DMS153 treated with DMSO at 0.1 percent for 48 hours (cell line): ENCODE results near the gene GNA12.
"Not testable (repeated sequence)": the region's sequence is repeated elsewhere in the genome, so short reads cannot be mapped to it uniquely, and the experiment has no call there.

Source experiments
- DNase-seq: peaks from one replicate; lab custom pipeline; 2025; ENCODE audit not compliant: unreplicated experiment; lab: John Stamatoyannopoulos, UW

Gene GNA12

DNA sequence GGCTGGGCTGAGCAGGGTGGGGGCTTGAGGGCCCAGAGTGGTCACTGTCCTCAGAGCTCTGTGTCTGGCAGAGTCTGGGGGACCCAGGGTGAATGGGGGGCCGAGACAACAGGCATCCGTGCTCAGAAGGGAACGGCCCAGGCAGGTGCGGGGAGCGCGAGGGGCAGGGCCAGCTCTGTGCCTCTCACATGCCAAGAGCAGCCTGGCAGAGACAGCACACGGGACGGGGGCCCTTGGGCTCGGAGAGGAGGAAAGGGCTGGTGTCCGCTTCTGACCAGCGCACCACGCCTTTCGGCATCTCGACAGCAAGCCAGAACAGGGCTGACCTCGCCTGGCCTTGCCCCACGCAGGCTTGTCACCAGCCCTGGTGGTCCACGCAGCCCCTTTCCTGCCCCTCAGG is 142.7 kb downstream of the GNA12 start:
- no peak for DNase-seq

DNA sequence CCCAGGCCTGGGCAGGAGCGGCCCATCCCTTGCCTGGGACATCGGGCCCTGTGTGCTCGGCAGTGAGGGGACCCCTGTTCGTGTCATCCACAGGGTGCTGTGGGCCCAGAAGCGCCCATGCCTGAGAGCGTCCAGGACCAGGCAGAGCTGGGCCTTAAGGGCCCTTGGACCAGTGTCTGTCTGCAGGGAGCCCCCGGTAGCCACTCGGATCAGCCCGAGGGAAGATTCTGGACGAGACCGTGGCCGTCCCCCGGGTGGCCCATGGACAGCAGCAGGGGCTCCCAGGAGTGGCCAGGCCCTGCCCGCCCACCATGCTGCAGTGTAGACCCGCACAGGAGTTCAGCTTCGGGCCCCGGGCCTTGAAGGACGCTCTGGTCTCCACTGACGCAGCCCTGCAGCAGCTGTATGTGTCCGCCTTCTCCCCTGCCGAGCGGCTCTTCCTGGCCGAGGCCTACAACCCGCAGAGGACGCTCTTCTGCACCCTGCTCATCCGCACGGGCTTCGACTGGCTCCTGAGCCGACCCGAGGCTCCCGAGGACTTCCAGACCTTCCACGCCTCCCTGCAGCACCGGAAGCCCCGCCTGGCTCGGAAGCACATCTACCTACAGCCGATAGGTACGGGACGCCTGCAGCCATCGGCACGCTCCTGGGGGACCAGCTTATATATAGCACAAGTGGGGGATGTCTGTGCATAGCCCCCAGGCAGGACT is 143.8 kb downstream of the GNA12 start:
- no peak for DNase-seq

- DNase-seq: no peak
Measured at GRCh38 chr7:2699289-2699620, 144.9 kb downstream of the GNA12 start.

- peak; percentile 49 for DNase-seq
Measured at GRCh38 chr7:2698581-2699288, 145.4 kb downstream of the GNA12 start.

DNA sequence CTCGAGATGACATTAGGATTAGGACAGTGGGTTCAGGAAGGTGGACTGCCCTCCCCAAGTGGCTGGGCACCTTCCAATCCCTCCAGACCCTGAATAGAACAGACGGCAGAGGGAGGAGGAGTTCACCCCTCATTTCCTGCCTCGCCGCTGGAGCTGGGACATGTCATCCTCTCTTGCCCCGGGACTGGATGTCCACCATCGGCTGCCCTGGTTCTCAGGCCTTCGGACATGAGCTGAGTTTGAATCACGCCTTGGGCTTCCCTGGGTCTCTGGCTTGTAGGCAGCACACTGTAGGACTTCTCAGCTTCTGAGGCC is 150.0 kb downstream of the GNA12 start:
- not testable (repeated sequence) for DNase-seq

GRCh38 chr7:2693420-2694121 is 150.5 kb downstream of the GNA12 start:
- DNase-seq: not testable (repeated sequence)

DNA sequence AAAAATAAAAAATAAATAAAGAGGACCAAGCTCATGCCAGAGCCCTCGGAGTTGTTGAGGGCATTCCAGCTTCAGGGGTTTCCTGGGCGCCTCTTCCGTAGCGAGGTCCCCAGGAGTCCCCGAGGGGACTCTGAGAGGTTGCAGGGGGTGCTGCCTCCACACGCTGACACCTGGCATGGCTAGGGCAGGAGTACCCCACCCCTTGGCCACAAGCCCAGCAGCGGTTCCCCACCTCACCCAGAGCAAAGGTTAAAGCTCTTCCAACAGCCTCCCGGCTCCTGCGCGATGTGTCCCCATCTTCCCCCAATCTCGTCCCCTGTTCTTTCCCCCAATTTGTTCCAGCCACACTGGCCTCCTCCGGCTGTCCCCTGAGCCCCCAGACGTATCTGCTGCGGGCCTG is 151.6 kb downstream of the GNA12 start:
- DNase-seq: no peak

DNA sequence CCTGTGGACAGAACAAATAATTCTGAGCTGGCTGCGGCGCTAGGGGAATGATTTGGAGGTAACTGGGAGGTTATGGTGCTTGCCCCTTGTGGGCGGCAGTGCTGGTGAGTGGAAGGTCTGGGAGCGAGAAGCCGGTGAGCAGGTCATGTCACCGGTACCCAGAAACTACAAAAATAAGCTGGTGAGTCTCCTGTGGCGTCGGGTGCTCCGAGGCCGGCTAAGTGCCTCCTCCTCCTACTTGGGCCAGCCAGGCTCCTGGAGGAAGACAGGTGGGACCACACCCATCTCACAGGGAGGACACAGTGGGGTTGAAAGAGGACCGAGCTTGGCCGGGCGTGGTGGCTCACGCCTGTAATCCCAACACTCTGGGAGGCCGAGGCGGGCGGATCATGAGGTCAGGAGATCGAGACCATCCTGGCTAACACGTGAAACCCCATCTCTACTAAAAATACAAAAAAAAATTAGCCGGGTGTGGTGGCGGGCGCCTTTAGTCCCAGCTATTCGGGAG is 152.1 kb downstream of the GNA12 start:
- not testable (repeated sequence) for DNase-seq

DNA sequence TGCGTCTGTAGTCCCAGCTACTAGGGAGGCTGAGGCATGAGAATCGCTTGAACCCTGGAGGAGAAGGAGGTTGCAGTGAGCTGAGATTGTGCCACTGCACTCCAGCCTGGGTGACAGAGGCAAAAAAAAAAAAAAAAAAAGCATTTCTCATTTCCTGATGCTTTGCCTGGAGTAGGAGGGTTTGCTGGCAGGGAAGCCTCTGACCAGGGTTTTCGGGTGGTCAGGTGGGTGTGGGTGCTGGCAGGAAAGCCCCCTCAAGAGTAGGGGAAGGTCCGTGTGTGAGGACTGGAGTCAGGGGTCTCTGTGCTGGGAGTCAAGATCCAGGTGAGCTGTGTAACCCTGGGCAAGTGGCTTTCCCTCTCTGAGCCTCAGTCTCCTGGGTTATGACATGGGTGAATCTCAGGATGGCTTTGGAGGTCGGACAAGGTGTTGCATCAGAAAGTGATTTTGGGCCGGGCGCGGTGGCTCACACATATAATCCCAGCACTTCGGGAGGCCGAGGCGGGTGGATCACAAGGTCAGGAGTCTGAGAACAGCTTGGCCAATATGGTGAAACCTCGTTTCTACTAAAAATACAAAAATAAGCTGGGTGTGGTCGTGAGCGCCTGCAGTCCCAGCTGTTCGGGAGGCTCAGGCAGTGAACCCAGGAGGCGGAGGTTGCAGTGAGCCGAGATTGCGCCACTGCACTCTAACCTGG is 152.9 kb downstream of the GNA12 start:
- DNase-seq: no peak

DNA sequence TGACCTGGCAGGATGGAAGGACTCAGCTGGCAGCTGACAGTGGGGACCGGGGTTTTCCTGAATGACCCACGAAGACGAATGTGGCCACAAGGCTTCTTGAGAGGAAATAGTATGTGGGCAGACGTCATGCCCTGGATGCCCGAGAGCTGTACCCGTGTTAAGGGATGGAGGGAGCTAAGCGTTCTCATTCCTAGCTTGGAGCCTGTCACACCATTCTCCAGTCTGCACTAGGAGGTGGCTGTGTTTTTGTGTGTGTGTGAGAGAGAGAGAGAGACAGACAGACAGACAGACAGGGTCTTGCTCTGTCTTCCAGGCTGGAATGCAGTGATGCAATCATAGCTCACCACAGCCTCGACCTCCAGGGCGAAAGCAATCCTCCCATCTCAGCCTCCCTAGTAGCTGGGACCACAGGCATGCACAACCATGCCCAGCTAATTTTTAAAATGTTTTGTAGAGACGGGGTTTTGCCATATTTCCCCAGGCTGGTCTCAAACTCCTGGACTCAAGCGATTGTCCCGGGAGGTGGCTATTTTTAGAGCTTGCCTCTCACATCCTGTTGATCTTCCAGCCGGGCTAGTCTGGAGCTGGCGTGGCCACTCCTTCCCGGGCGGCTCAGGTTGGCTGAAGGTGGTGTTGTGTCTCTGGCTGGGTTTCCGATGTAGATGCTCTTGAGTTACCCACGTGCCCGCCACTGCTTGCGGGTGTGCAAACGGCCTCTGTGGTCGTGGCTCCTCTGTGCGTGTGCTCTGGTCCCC is 154.0 kb downstream of the GNA12 start:
- peak; percentile 68 for DNase-seq

DNA sequence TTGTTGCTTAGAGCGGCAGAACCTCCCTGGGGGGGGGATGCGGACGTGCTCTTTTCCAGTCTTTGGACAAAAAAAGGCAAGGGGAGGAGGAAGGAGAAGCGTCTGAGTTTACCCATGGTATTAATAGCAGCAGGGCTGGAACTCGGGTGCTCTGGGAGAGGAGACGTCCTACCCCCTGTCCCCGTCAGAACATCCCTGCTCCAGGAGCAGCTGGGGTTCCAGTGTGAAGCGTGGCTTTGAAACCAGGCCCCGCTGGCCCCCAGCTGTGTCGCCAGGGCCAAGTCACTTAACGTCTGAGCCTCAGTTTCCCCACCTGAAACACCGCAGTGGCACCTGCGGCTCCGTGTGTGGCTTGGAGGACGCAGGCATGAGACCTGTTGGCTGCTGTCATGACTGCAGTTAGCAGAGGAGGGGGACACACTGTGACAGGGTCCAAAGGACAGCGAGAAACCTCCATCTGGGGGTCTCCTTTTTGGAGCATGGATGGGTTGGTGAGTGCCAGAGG is 154.7 kb downstream of the GNA12 start:
- no peak for DNase-seq

DNA sequence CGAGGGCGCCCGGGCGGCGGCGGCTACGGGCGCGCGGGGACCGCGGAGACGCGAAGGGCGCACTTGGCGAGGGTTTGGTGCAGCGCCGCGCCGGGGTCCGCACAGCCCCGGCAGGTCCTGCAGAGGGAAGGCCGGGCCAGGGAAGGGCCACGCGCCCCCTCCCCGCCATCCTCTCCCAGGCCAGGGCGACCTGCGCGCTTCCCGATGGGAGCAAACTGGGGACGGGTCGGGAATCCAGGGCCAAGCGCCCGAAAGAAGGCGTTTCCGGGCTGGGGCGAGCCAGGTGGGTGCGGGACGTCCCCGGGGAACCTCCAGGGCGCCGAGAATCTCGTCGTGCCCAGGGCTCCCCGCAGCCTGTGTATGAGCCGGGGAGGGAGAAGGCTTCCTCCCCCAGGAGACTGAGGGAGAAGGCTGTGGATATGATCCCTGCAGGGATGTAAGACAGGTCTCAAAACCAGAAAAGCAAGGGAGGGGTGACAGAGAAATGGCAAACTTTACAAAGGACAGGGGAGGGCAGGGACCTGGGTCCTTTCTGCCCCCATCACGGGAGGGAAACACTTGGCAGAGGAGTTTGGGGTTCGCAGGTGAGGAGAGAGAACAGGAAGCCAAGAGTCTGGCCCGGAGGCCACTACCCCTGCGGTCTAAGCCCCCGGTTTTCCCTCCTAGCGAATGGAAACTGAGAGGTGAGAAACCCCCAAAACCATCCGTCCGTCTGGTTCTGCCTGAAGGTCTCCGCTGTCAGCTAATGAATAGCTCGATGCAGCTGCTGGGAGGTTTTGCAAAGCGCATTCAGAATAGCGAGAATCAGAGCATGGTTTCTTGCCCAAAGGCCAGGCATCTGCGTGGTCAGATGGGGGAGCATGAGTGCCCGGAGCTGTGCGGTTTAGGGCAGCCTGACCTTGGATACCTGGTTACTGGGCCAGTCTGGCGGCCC is 155.4 kb downstream of the GNA12 start:
- DNase-seq: no peak

DNA sequence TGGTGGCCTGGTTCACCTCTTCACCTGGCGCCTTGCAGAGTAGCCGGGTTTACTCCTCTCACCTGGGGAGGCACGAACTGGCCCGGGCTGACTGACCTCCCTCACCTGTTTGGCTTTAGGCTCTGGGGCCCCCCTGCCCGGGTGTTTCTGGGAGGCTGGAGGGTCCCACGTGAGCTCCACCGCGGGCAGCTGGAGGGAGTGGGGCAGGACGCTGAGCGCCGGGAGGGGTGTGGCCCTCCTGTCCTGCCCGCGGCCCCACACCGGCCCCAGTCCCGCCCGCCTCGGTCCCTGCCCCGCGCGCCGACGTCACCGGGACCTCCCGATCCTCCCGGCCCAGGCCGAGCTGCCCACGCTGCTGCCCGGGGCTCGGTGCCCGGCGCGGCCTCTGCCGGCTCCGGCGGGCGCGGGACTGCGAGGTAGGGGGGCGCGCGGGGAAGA is 156.2 kb downstream of the GNA12 start, which contains the start of gene AMZ1:
Gene AMZ1, plus strand, starts transcription at position 322 of the 438 bp plus-strand sequence. CDS start 12,250 bp downstream, outside the sequence.
- DNase-seq: no peak

- DNase-seq: peak; percentile 83
Measured at GRCh38 chr7:2687338-2687869, 156.7 kb downstream of the GNA12 start.

GRCh38 chr7:2686101-2686500 is 158.0 kb downstream of the GNA12 start:
- DNase-seq: no peak

- DNase-seq: no peak
Measured at GRCh38 chr7:2684501-2684900, 159.6 kb downstream of the GNA12 start.

DNA sequence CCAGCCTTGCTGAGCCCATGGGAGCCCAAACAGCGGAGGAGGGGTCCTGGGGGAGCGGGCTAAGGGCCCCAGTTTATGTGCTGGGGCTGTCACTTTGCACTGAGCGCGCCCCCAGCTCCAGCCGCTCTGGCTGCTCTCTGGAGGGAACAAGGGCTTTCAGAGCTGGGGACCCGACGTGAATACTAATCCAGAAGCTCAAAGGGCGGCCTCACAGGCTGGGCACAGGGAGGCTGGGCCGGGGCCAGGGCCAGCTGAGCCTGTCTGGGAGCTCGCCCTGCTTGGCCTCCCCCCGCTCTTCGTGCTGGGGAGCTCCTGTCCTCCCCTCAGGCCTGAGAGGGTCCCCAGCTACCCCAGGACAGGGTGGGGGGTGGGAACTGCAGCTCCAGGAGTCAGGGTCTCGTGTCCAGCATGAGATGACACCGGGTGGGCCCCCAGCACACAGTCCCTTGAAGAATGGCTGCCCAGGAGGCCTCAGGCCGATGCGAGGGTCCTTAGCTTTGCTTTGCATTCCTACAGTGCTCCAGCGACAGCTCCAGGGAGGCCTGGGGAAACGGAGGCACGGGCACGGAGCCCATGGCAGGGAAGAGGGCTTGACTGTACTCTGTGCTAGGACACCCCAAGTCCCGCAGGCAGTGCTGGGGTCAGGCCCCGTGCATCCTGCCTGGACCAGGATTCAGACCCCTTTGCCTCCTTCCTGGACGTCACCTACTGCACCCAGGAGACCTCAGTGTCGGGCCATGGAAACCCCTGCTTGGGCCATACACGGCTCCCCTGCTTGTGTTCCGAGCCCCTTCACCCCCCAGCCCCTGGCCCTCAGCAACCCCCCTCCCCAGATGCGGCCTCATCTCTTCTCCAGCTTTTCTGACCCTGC is 161.9 kb downstream of the GNA12 start:
- DNase-seq: no peak
